Measurements from ENCODE around the gene TREM1. TPM values are rescaled to one million over a fixed set of nuclear protein-coding genes. Genes with fewer than 3 reads are reported as not detected.

The TREM1 gene
- total RNA-seq, 2 experiments from 2014 or later = 0.19 to 0.51 TPM

GRCh38 chr6:41288030-41288753 lies 1.7 kb upstream of the TREM1 start:
- intact Hi-C loops (cut with micrococcal nuclease; ENCODE audit: unreplicated experiment) = no loop called here
- ChIA-PET CTCF (ENCODE audit: unreplicated experiment) (interaction anchor here (0.8 kb wide), 1 partner anchor 106 kb away, joined by 3 read pairs; no protein-coding TSS in a partner anchor), POLR2A (interaction anchor here (1.2 kb wide), 1 partner anchor 15 kb away, joined by 4 read pairs; no protein-coding TSS in a partner anchor)
- Histone ChIP-seq H3K9me3 (ENCODE audit: low read length) (no peaks in the 10 kb centered on the region), H4K20me1 (ENCODE audit: insufficient read depth, low read length) (no peaks in the 10 kb centered on the region), H3K36me3 (ENCODE audit: insufficient read depth, low read length) (no peaks in the 10 kb centered on the region), H3K4me3 (ENCODE audit: low read depth, low read length, poor library complexity, severe bottlenecking) (no peak overlapping the region), H3K27ac (ENCODE audit: low read depth, low read length, poor library complexity, severe bottlenecking) (no peak overlapping the region), H3K79me2 (ENCODE audit: insufficient read depth, low read depth, low read length) (no peaks in the 10 kb centered on the region), H3K4me2 (ENCODE audit: low read length) (no peak overlapping the region), H3K9me2 (ENCODE audit: insufficient read depth, low read length) (no peaks in the 10 kb centered on the region), H2AFZ (ENCODE audit: low read length) (no peak overlapping the region), H3K4me1 (ENCODE audit: insufficient read depth, low read length, poor library complexity, severe bottlenecking) (no peaks in the 10 kb centered on the region)
- no peak for DNase-seq (ENCODE audit: low spot score)
- BruUV-seq (replicated peaks) = no TSS peak
- no peak for TF ChIP-seq CTCF (conservative IDR thresholded peaks at IDR 0.05; ENCODE audit: low read length)
- TF ChIP-seq EZH2phosphoT487 (IDR thresholded peaks at IDR 0.05; ENCODE audit: borderline replicate concordance, low read depth, low read length) = no peak

DNA sequence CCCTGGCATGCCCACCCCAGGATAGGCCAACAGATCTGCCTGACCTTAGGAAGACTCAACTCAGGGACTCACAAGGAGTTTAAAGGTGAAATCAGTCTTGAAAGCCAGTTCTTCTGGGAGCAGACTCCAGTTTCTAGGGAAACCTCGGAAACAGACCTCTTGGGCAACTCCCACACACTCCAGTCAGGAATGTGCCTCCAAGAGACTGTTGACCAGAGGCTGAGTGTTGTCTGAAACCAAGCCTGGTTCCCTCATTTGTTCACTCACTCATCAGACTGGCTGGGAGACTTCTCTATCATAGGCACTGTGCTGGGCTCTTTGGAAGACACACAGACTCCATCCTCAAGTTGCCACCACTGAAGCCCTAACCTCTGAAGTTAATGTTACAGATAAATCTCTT lies 1.8 kb downstream of the TREM1 start:
- CTCF ChIA-PET (ENCODE audit: unreplicated experiment) = no interaction called here
- POLR2A ChIA-PET = interaction anchor here (1.0 kb wide), 1 partner anchor 11 kb away, joined by 3 read pairs; no protein-coding TSS in a partner anchor
- no peak overlapping the region for H3K4me2 ChIP-seq (ENCODE audit: low read length)
- H3K27ac ChIP-seq (ENCODE audit: low read depth, low read length, poor library complexity, severe bottlenecking) = no peak overlapping the region
- H3K36me3 ChIP-seq (ENCODE audit: insufficient read depth, low read length) = no peaks in the 10 kb centered on the region
- H2AFZ ChIP-seq (ENCODE audit: low read length) = no peak overlapping the region
- H3K9me3 ChIP-seq (ENCODE audit: low read length) = no peaks in the 10 kb centered on the region
- intact Hi-C loops (cut with micrococcal nuclease; ENCODE audit: unreplicated experiment) = no loop called here
- no peaks in the 10 kb centered on the region for H3K9me2 ChIP-seq (ENCODE audit: insufficient read depth, low read length)
- H3K4me3 ChIP-seq (ENCODE audit: low read depth, low read length, poor library complexity, severe bottlenecking) = no peak overlapping the region
- no peak for TF ChIP-seq CTCF (conservative IDR thresholded peaks at IDR 0.05; ENCODE audit: low read length)
- no peak for TF ChIP-seq EZH2phosphoT487 (IDR thresholded peaks at IDR 0.05; ENCODE audit: borderline replicate concordance, low read depth, low read length)
- H4K20me1 ChIP-seq (ENCODE audit: insufficient read depth, low read length) = no peaks in the 10 kb centered on the region
- DNase-seq (ENCODE audit: low spot score) = no peak
- BruUV-seq (replicated peaks) = no TSS peak
- no peaks in the 10 kb centered on the region for H3K79me2 ChIP-seq (ENCODE audit: insufficient read depth, low read depth, low read length)
- H3K4me1 ChIP-seq (ENCODE audit: insufficient read depth, low read length, poor library complexity, severe bottlenecking) = no peaks in the 10 kb centered on the region

DNA sequence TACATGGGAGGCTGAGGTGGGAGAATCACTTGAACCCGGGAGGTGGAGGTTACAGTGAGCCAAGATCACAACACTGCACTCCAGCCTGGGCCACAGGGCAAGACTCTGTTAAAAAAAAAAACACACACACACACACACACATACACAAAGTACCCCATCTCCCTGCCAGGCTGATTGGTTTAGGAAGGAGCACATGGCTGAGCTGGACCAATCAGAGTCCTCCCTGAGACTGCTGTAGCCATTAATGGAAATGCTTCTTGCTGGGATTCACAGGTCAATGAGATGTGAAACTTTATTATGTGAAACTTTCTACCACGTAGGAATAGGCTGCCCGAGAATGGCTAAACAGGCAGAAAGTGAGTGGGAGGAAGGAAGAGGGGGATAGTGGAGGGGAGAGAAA lies 2.9 kb downstream of the TREM1 start:
- DNase-seq (ENCODE audit: low spot score) = no peak
- no TSS peak for BruUV-seq (replicated peaks)
- no peaks in the 10 kb centered on the region for H3K79me2 ChIP-seq (ENCODE audit: insufficient read depth, low read depth, low read length)
- no peaks in the 10 kb centered on the region for H3K9me3 ChIP-seq (ENCODE audit: low read length)
- no peak overlapping the region for H3K4me3 ChIP-seq (ENCODE audit: low read depth, low read length, poor library complexity, severe bottlenecking)
- ChIA-PET CTCF (ENCODE audit: unreplicated experiment) (no interaction called here), POLR2A (no interaction called here)
- intact Hi-C loops (cut with micrococcal nuclease; ENCODE audit: unreplicated experiment) = no loop called here
- H3K27ac ChIP-seq (ENCODE audit: low read depth, low read length, poor library complexity, severe bottlenecking) = no peak overlapping the region
- no peaks in the 10 kb centered on the region for H3K4me1 ChIP-seq (ENCODE audit: insufficient read depth, low read length, poor library complexity, severe bottlenecking)
- no peaks in the 10 kb centered on the region for H3K36me3 ChIP-seq (ENCODE audit: insufficient read depth, low read length)
- H3K4me2 ChIP-seq (ENCODE audit: low read length) = no peak overlapping the region
- no peak overlapping the region for H2AFZ ChIP-seq (ENCODE audit: low read length)
- H4K20me1 ChIP-seq (ENCODE audit: insufficient read depth, low read length) = no peaks in the 10 kb centered on the region
- H3K9me2 ChIP-seq (ENCODE audit: insufficient read depth, low read length) = no peaks in the 10 kb centered on the region
- TF ChIP-seq CTCF (conservative IDR thresholded peaks at IDR 0.05; ENCODE audit: low read length) (no peak), EZH2phosphoT487 (IDR thresholded peaks at IDR 0.05; ENCODE audit: borderline replicate concordance, low read depth, low read length) (no peak)
